Bronchial epithelial cell (primary cell): ENCODE measurements around the gene FAM98A. TPM values are rescaled to one million over a fixed set of nuclear protein-coding genes. Genes with fewer than 3 reads are reported as not detected.

Experiments used
- DNase-seq: peaks from one replicate; pipeline ENCODE4 v3.0.0-alpha.2; 2010; ENCODE audit warnings: low read depth
- FAIRE-seq: peaks from 2 replicates; lab custom pipeline; 2011; peaks lifted over from hg19 to GRCh38; lab: Jason Lieb, UNC
- H3K27me3 ChIP-seq: 2 replicates; pipeline ENCODE4 v1.5.1; 2011; ENCODE audit warnings: low read length; ENCODE audit not compliant: control insufficient read depth, insufficient read depth
- H3K36me3 ChIP-seq: 2 replicates; pipeline ENCODE4 v1.5.1; 2011; ENCODE audit warnings: low read length; ENCODE audit not compliant: control insufficient read depth, insufficient read depth
- H3K4me3 ChIP-seq: 2 replicates; pipeline ENCODE4 v1.5.1; 2011; ENCODE audit warnings: mild to moderate bottlenecking, low read depth, low read length, control low read depth
- CTCF ChIP-seq: IDR thresholded peaks from 2 replicates; pipeline ENCODE4 v1.5.1; 2011; ENCODE audit warnings: mild to moderate bottlenecking, moderate library complexity, low read length, control low read depth, inconsistent platforms; ENCODE audit not compliant: insufficient read depth, severe bottlenecking
- total RNA-seq: library from RNA; depleted of rRNA; stranded (reverse); fragments of >200 nt; gene quantifications from 2 replicates; pipeline ENCODE4 v1.2.1, GENCODE V29; 2014

Gene FAM98A
- total RNA-seq, result 16.1 and 18.4 TPM in 2 replicates

GRCh38 chr2:33599175-33599942 lies at the start of gene FAM98A:
Gene FAM98A (minus strand): TSS chr2:33599299. CDS start chr2:33599221, 78 bp downstream.
- H3K4me3 ChIP-seq, result peak within 1 kb of the TSS; percentile 94
- DNase-seq (peak; percentile 96), FAIRE-seq (no peak)
- H3K27me3 ChIP-seq, result no peaks in the 10 kb centered on the region
- TF ChIP-seq CTCF, result peak; percentile 4
- H3K36me3 ChIP-seq, result peaks cover 2% of the 10 kb centered on the region

- Histone ChIP-seq H3K4me3 (no peak overlapping the region), H3K36me3 (no peaks in the 10 kb centered on the region), H3K27me3 (no peaks in the 10 kb centered on the region)
- DNase-seq, result peak; percentile 23
- TF ChIP-seq CTCF, result no peak
- no peak for FAIRE-seq
Observed at GRCh38 chr2:33645861-33646260, 46.8 kb upstream of the FAM98A start.

DNA sequence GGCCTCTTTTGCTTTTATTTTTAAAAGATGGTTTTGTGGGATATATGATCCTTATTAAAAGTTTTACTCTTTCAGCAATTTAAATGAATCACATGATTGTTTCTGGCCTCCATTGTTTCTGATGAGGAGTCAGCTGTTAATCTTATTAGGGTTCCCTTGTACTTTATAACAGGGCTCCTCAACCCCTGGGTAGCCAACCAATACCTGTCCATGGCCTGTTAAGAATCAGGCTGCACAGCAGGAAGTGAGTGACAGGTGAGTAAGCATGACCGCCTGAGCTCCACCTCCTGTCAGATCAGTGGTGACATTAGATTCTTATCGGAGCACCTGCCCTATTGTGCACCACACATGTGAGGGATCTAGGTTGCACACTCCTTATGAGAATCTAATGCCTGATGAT lies 45.1 kb upstream of the FAM98A start:
- TF ChIP-seq CTCF, result no peak

GRCh38 chr2:33636001-33636400 lies 36.9 kb upstream of the FAM98A start:
- no peaks in the 10 kb centered on the region for H3K27me3 ChIP-seq
- no peak for FAIRE-seq
- H3K36me3 ChIP-seq, result no peaks in the 10 kb centered on the region
- DNase-seq, result no peak
- TF ChIP-seq CTCF, result no peak
- no peak overlapping the region for H3K4me3 ChIP-seq

More for the DNA sequence above, 45.1 kb upstream of the FAM98A start:
- Histone ChIP-seq H3K4me3 (no peak overlapping the region), H3K27me3 (no peaks in the 10 kb centered on the region), H3K36me3 (no peaks in the 10 kb centered on the region)
- DNase-seq, result no peak
- FAIRE-seq, result no peak

GRCh38 chr2:33634261-33634910 lies 35.3 kb upstream of the FAM98A start:
- FAIRE-seq (no peak), DNase-seq (peak; percentile 13)
- TF ChIP-seq CTCF, result no peak
- Histone ChIP-seq H3K4me3 (no peak overlapping the region), H3K36me3 (no peaks in the 10 kb centered on the region), H3K27me3 (no peaks in the 10 kb centered on the region)
